ENCODE data around the gene DNMBP.
A peak's percentile ranks its signal among the peaks of the same experiment; 100 is the strongest.

Gene DNMBP

GRCh38 chr10:100045592-100045991 lies 35.8 kb upstream of the DNMBP start:
- H3K4me3 ChIP-seq (ENCODE audit: insufficient read depth in 1 of 2, low read depth in 1 of 2, low read length in 2 of 2) = no peak overlapping the region

GRCh38 chr10:100043796-100044195 lies 34.0 kb upstream of the DNMBP start:
- H2AK5ac ChIP-seq (ENCODE audit: low read length, severe bottlenecking) = no peak overlapping the region
- H2BK12ac ChIP-seq (ENCODE audit: low read length in 2 of 2) = peak overlapping the region in 1 of 2 experiments; percentile 25
- peak overlapping the region in 1 of 2 experiments; percentile 73 for H3K4ac ChIP-seq (ENCODE audit: low read depth in 1 of 2, low read length in 2 of 2)
- no peaks in the 10 kb centered on the region for H3K9me3 ChIP-seq (ENCODE audit: control insufficient read depth, low read length)
- H4K8ac ChIP-seq (ENCODE audit: low read length) = peak overlapping the region; percentile 70
- no peak overlapping the region for H3K23ac ChIP-seq (ENCODE audit: low read length in 2 of 2)
- peak overlapping the region; percentile 24 for H3K27ac ChIP-seq (ENCODE audit: low read length, poor library complexity, severe bottlenecking)
- peaks cover 4% of the 10 kb centered on the region for H3K4me1 ChIP-seq (ENCODE audit: control insufficient read depth, insufficient read depth, low read depth, low read length)
- no peak overlapping the region for H2BK5ac ChIP-seq (ENCODE audit: low read depth, low read length, poor library complexity, severe bottlenecking)
- H3K36me3 ChIP-seq (ENCODE audit: control insufficient read depth in 1 of 2, insufficient read depth in 2 of 2, low read depth in 1 of 2, low read length in 2 of 2) = no peaks in the 10 kb centered on the region
- peak overlapping the region in 1 of 2 experiments; percentile 68 for H3K18ac ChIP-seq (ENCODE audit: low read depth in 1 of 2, low read length in 2 of 2)
- no peaks in the 10 kb centered on the region for H3K27me3 ChIP-seq (ENCODE audit: control insufficient read depth in 1 of 2, insufficient read depth in 1 of 2, low read length in 2 of 2)
- H3K4me2 ChIP-seq (ENCODE audit: low read length, poor library complexity, severe bottlenecking) = no peak overlapping the region
- no peak overlapping the region for H4K91ac ChIP-seq (ENCODE audit: low read length)
- H2BK120ac ChIP-seq (ENCODE audit: low read depth, low read length) = peak overlapping the region; percentile 8
- DNase-seq = peak; percentile 98
- peak overlapping the region in 1 of 2 experiments; percentile 39 for H3K4me3 ChIP-seq (ENCODE audit: insufficient read depth in 1 of 2, low read depth in 1 of 2, low read length in 2 of 2)
- no peak overlapping the region for H2BK15ac ChIP-seq (ENCODE audit: low read depth, poor library complexity, severe bottlenecking)
- H2AFZ ChIP-seq (ENCODE audit: low read depth, low read length) = no peak overlapping the region
- H3K9ac ChIP-seq (ENCODE audit: low read length) = peak overlapping the region; percentile 80
- 0% methylated on average over 2 of the region's 3 CpGs for WGBS
- H3K14ac ChIP-seq (ENCODE audit: low read length in 2 of 2) = no peak overlapping the region
- no peaks in the 10 kb centered on the region for H3K79me1 ChIP-seq (replicated peaks; ENCODE audit: low read length, poor library complexity, severe bottlenecking)

More at GRCh38 chr10:100045592-100045991, 35.8 kb upstream of the DNMBP start:
- no peak overlapping the region for H2AFZ ChIP-seq (ENCODE audit: low read depth, low read length)
- H3K4ac ChIP-seq (ENCODE audit: low read depth in 1 of 2, low read length in 2 of 2) = no peak overlapping the region
- H3K9me3 ChIP-seq (ENCODE audit: control insufficient read depth, low read length) = no peaks in the 10 kb centered on the region
- peak; percentile 23 for DNase-seq
- H3K4me2 ChIP-seq (ENCODE audit: low read length, poor library complexity, severe bottlenecking) = no peak overlapping the region
- no peak overlapping the region for H3K23ac ChIP-seq (ENCODE audit: low read length in 2 of 2)
- no peak overlapping the region for H4K91ac ChIP-seq (ENCODE audit: low read length)
- H3K79me1 ChIP-seq (replicated peaks; ENCODE audit: low read length, poor library complexity, severe bottlenecking) = no peaks in the 10 kb centered on the region
- no peak overlapping the region for H2BK120ac ChIP-seq (ENCODE audit: low read depth, low read length)
- H3K18ac ChIP-seq (ENCODE audit: low read depth in 1 of 2, low read length in 2 of 2) = no peak overlapping the region
- H4K8ac ChIP-seq (ENCODE audit: low read length) = no peak overlapping the region
- H3K14ac ChIP-seq (ENCODE audit: low read length in 2 of 2) = no peak overlapping the region
- H2BK5ac ChIP-seq (ENCODE audit: low read depth, low read length, poor library complexity, severe bottlenecking) = no peak overlapping the region
- no peak overlapping the region for H2AK5ac ChIP-seq (ENCODE audit: low read length, severe bottlenecking)
- no peak overlapping the region for H2BK12ac ChIP-seq (ENCODE audit: low read length in 2 of 2)
- H3K27me3 ChIP-seq (ENCODE audit: control insufficient read depth in 1 of 2, insufficient read depth in 1 of 2, low read length in 2 of 2) = no peaks in the 10 kb centered on the region
- H3K27ac ChIP-seq (ENCODE audit: low read length, poor library complexity, severe bottlenecking) = no peak overlapping the region
- H2BK15ac ChIP-seq (ENCODE audit: low read depth, poor library complexity, severe bottlenecking) = no peak overlapping the region
- no peaks in the 10 kb centered on the region for H3K36me3 ChIP-seq (ENCODE audit: control insufficient read depth in 1 of 2, insufficient read depth in 2 of 2, low read depth in 1 of 2, low read length in 2 of 2)
- peak overlapping the region; percentile 80 for H3K9ac ChIP-seq (ENCODE audit: low read length)
- H3K4me1 ChIP-seq (ENCODE audit: control insufficient read depth, insufficient read depth, low read depth, low read length) = peaks cover 4% of the 10 kb centered on the region
- 50% methylated on average over 1 of the region's 2 CpGs for WGBS

- no peak overlapping the region for H3K14ac ChIP-seq (ENCODE audit: low read length in 2 of 2)
- no peak overlapping the region for H2BK5ac ChIP-seq (ENCODE audit: low read depth, low read length, poor library complexity, severe bottlenecking)
- no peak overlapping the region for H2BK15ac ChIP-seq (ENCODE audit: low read depth, poor library complexity, severe bottlenecking)
- H2BK12ac ChIP-seq (ENCODE audit: low read length in 2 of 2) = peak overlapping the region; percentile 70 to 85
- H3K23ac ChIP-seq (ENCODE audit: low read length in 2 of 2) = no peak overlapping the region
- H3K9me3 ChIP-seq (ENCODE audit: control insufficient read depth, low read length) = no peaks in the 10 kb centered on the region
- no peaks in the 10 kb centered on the region for H3K27me3 ChIP-seq (ENCODE audit: control insufficient read depth in 1 of 2, insufficient read depth in 1 of 2, low read length in 2 of 2)
- no peak overlapping the region for H4K91ac ChIP-seq (ENCODE audit: low read length)
- H2AK5ac ChIP-seq (ENCODE audit: low read length, severe bottlenecking) = no peak overlapping the region
- no peak overlapping the region for H3K4me3 ChIP-seq (ENCODE audit: insufficient read depth in 1 of 2, low read depth in 1 of 2, low read length in 2 of 2)
- H3K4me2 ChIP-seq (ENCODE audit: low read length, poor library complexity, severe bottlenecking) = no peak overlapping the region
- no peak for DNase-seq
- WGBS = 45% methylated on average over 1 of the region's 2 CpGs
- peak overlapping the region; percentile 80 for H3K9ac ChIP-seq (ENCODE audit: low read length)
- H3K4ac ChIP-seq (ENCODE audit: low read depth in 1 of 2, low read length in 2 of 2) = peak overlapping the region in 1 of 2 experiments; percentile 81
- H2AFZ ChIP-seq (ENCODE audit: low read depth, low read length) = no peak overlapping the region
- H4K8ac ChIP-seq (ENCODE audit: low read length) = no peak overlapping the region
- no peak overlapping the region for H3K27ac ChIP-seq (ENCODE audit: low read length, poor library complexity, severe bottlenecking)
- H3K18ac ChIP-seq (ENCODE audit: low read depth in 1 of 2, low read length in 2 of 2) = peak overlapping the region in 1 of 2 experiments; percentile 92
- H2BK120ac ChIP-seq (ENCODE audit: low read depth, low read length) = no peak overlapping the region
- H3K36me3 ChIP-seq (ENCODE audit: control insufficient read depth in 1 of 2, insufficient read depth in 2 of 2, low read depth in 1 of 2, low read length in 2 of 2) = no peaks in the 10 kb centered on the region
- peaks cover 7% of the 10 kb centered on the region for H3K4me1 ChIP-seq (ENCODE audit: control insufficient read depth, insufficient read depth, low read depth, low read length)
- no peaks in the 10 kb centered on the region for H3K79me1 ChIP-seq (replicated peaks; ENCODE audit: low read length, poor library complexity, severe bottlenecking)
These were observed 33.6 kb upstream of the DNMBP start for GRCh38 chr10:100043344-100043743.

- H3K18ac ChIP-seq (ENCODE audit: low read depth in 1 of 2, low read length in 2 of 2) = no peak overlapping the region
- no peak overlapping the region for H3K14ac ChIP-seq (ENCODE audit: low read length in 2 of 2)
- no peak for DNase-seq
- H4K8ac ChIP-seq (ENCODE audit: low read length) = no peak overlapping the region
- H2AFZ ChIP-seq (ENCODE audit: low read depth, low read length) = no peak overlapping the region
- no peak overlapping the region for H3K4me2 ChIP-seq (ENCODE audit: low read length, poor library complexity, severe bottlenecking)
- H3K9me3 ChIP-seq (ENCODE audit: control insufficient read depth, low read length) = no peaks in the 10 kb centered on the region
- no peak overlapping the region for H2BK5ac ChIP-seq (ENCODE audit: low read depth, low read length, poor library complexity, severe bottlenecking)
- H2BK120ac ChIP-seq (ENCODE audit: low read depth, low read length) = no peak overlapping the region
- H2BK15ac ChIP-seq (ENCODE audit: low read depth, poor library complexity, severe bottlenecking) = no peak overlapping the region
- H3K27me3 ChIP-seq (ENCODE audit: control insufficient read depth in 1 of 2, insufficient read depth in 1 of 2, low read length in 2 of 2) = no peaks in the 10 kb centered on the region
- WGBS = 100% methylated on average over 1 of the region's 2 CpGs
- H3K4me1 ChIP-seq (ENCODE audit: control insufficient read depth, insufficient read depth, low read depth, low read length) = peaks cover 7% of the 10 kb centered on the region
- no peaks in the 10 kb centered on the region for H3K36me3 ChIP-seq (ENCODE audit: control insufficient read depth in 1 of 2, insufficient read depth in 2 of 2, low read depth in 1 of 2, low read length in 2 of 2)
- H2BK12ac ChIP-seq (ENCODE audit: low read length in 2 of 2) = no peak overlapping the region
- H2AK5ac ChIP-seq (ENCODE audit: low read length, severe bottlenecking) = no peak overlapping the region
- H4K91ac ChIP-seq (ENCODE audit: low read length) = no peak overlapping the region
- H3K9ac ChIP-seq (ENCODE audit: low read length) = no peak overlapping the region
- no peak overlapping the region for H3K23ac ChIP-seq (ENCODE audit: low read length in 2 of 2)
- no peak overlapping the region for H3K27ac ChIP-seq (ENCODE audit: low read length, poor library complexity, severe bottlenecking)
- no peak overlapping the region for H3K4me3 ChIP-seq (ENCODE audit: insufficient read depth in 1 of 2, low read depth in 1 of 2, low read length in 2 of 2)
- no peak overlapping the region for H3K4ac ChIP-seq (ENCODE audit: low read depth in 1 of 2, low read length in 2 of 2)
- no peaks in the 10 kb centered on the region for H3K79me1 ChIP-seq (replicated peaks; ENCODE audit: low read length, poor library complexity, severe bottlenecking)
These were observed 31.7 kb upstream of the DNMBP start for GRCh38 chr10:100041306-100042002.

All from mesenchymal stem cell (in vitro differentiated cells and primary cell).